Fibroblast of skin of scalp (primary cell): ENCODE data around the gene RSPRY1. TPM values are rescaled to one million over a fixed set of nuclear protein-coding genes. Genes with fewer than 3 reads are reported as not detected.

Experiments
- DNase-seq: peaks from one replicate; pipeline ENCODE4 v3.0.0-alpha.2; 2013
- polyA plus RNA-seq, 2 experiments: library from polyadenylated mRNA; unstranded; fragments of 120-200 nt; gene quantifications; one replicate each; pipeline ENCODE4 v1.2.1, GENCODE V29; 2013; ENCODE audit not compliant: insufficient read length in 2 of 2

Gene RSPRY1
- 32.5 TPM for polyA plus RNA-seq (2013, experiment 1 of 2; ENCODE audit: insufficient read length)
- 36.1 TPM for polyA plus RNA-seq (2013, experiment 2 of 2; ENCODE audit: insufficient read length)

- peak; percentile 100 for DNase-seq
These were observed at the start of gene RSPRY1, which contains the start of gene PSME3IP1 for GRCh38 chr16:57185945-57186871. Gene RSPRY1, plus strand, starts transcription at chr16:57186329. Its CDS starts 18,330 bp downstream, at chr16:57204659. Gene PSME3IP1, minus strand, starts transcription at chr16:57186039. Its CDS starts 12,185 bp downstream, at chr16:57173854.

GRCh38 chr16:57137043-57137442, 49.1 kb upstream of the RSPRY1 start:
- no peak for DNase-seq

GRCh38 chr16:57137566-57138273, 48.4 kb upstream of the RSPRY1 start:
- DNase-seq: no peak

- no peak for DNase-seq
These were observed 47.7 kb upstream of the RSPRY1 start for GRCh38 chr16:57138281-57138935.

- DNase-seq: no peak
These were observed 45.0 kb upstream of the RSPRY1 start for GRCh38 chr16:57140931-57141668.

GRCh38 chr16:57141822-57142631, 44.1 kb upstream of the RSPRY1 start:
- no peak for DNase-seq

- no peak for DNase-seq
These were observed 42.8 kb upstream of the RSPRY1 start for GRCh38 chr16:57143149-57143921.

- no peak for DNase-seq
These were observed 42.1 kb upstream of the RSPRY1 start for GRCh38 chr16:57144027-57144426.

GRCh38 chr16:57145046-57146021, 40.8 kb upstream of the RSPRY1 start:
- DNase-seq: no peak

GRCh38 chr16:57146040-57146647, 40.0 kb upstream of the RSPRY1 start:
- DNase-seq: no peak

- DNase-seq: no peak
These were observed 39.4 kb upstream of the RSPRY1 start for GRCh38 chr16:57146735-57147134.

- DNase-seq: peak; percentile 64
These were observed 38.5 kb upstream of the RSPRY1 start for GRCh38 chr16:57147381-57148221.

GRCh38 chr16:57148481-57148880, 37.6 kb upstream of the RSPRY1 start:
- no peak for DNase-seq

- DNase-seq: no peak
These were observed 36.7 kb upstream of the RSPRY1 start for GRCh38 chr16:57149391-57149790.

- peak; percentile 20 for DNase-seq
These were observed 35.3 kb upstream of the RSPRY1 start for GRCh38 chr16:57150682-57151330.

GRCh38 chr16:57151369-57151768, 34.8 kb upstream of the RSPRY1 start:
- DNase-seq: no peak
